Stimulated activated CD4-positive, alpha-beta T cell treated with anti-CD3 and anti-CD28 coated beads, TNF-alpha, amount 100 ng/mL, for 4 hours (primary cell): ENCODE measurements around the gene RAX2.
"Not testable (repeated sequence)": the region's sequence is repeated elsewhere in the genome, so short reads cannot be mapped to it uniquely, and the experiment has no call there.

Source experiments
- DNase-seq, 3 experiments: peaks; one replicate each; pipeline ENCODE4 v3.0.0-alpha.2; 2020; ENCODE audit warnings: low read depth in 3 of 3

The RAX2 gene

GRCh38 chr19:3771906-3772455, at the start of gene RAX2:
RAX2 (minus strand) TSS chr19:3772228; CDS start chr19:3771742, 486 bp downstream.
- DNase-seq, result no peak

DNA sequence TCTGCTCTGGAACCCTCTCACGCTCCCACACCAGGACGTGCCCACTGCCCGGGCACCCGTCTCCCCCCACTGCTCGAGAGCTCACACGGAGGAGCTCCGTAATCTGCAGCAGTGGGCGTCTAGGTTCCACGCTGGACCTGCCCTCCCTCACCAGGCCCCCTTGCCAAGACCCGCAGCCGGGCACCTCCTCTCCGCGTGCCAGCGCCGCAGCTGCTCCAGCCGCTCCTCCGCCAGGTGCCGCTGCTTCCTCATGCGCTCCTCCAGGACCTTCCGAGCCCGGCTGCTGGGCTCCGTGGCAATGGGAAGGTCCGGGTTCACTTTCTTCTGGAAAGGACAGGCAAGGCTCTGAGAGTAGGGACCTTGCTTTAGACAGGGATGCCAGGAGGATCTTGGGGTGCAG, 49.1 kb upstream of the RAX2 start:
- DNase-seq, result no peak

GRCh38 chr19:3819989-3820388, 48.0 kb upstream of the RAX2 start:
- no peak for DNase-seq

- no peak for DNase-seq
Observed at GRCh38 chr19:3818918-3819317, 46.9 kb upstream of the RAX2 start.

DNA sequence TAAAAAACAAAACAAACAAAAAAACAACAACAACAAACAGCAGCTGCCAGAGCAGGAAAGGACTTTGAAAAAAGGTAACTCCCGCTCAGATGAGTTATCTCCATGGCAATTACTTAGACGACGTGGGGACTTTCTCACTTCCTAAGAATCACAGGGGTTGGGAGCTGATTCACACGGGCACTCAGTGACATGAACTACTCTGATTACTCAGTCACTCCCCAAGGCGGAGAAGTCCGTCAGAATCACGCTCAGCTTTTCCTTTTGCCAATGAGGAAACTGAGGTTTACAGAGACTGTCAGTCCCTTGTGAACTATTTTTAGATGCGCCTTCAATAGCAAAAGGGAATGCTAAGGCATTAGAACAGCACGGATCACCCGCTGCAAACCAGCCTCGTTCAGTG, 46.4 kb upstream of the RAX2 start:
- DNase-seq, result peak in 1 of 3 experiments; percentile 23

- no peak for DNase-seq
Observed at GRCh38 chr19:3817761-3818160, 45.7 kb upstream of the RAX2 start.

DNA sequence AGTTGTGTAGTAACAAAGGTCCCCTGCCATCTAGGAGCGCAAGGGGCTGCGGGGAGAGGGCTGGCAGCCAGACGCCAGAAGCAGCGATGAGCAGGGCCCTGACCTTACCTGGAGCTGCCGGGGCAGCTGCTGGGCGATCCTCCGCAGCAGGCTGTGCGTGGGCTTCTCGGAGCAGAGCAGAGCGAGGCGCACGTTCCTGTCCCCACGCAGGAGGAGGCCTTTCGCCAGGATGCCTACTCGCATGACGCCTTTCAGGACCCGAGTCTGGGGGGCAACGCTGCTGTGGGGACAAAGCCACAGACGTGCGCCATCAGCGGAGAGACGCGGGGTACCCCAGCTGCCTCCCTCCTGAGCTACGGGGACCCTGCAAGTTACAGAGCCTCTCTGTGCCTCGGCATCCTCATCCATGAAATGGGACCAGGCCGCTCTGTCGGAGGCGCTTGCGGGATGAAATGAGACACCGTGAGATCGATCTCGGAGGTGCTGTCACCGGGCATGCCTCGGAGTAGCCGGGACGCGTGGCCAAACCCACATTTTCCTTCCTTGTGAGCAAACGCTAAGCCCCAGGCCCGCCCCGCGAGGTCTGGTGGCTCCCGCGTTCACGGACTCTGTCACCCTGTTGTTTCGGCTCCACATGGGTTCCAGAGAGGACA, 44.7 kb upstream of the RAX2 start:
- DNase-seq, result no peak

DNA sequence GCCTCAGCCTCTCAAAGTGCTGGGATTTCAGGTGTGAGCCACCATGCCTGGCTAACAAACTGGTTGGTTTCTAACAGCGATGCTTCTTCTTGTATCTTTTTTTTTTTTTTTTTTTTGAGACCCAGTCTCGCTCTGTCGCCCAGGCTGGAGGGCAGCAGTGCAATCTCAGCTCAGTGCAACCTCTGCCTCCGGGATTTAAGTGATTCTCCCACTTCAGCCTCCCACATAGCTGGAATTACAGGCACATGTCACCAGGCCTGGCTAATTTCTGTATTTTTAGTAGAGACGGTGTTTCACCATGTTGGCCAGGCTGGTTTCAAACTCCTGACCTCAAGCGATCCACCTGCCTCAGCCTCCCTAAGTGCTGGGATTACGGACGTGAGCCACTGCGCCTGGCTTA, 44.1 kb upstream of the RAX2 start:
- DNase-seq, result not testable (repeated sequence)

DNA sequence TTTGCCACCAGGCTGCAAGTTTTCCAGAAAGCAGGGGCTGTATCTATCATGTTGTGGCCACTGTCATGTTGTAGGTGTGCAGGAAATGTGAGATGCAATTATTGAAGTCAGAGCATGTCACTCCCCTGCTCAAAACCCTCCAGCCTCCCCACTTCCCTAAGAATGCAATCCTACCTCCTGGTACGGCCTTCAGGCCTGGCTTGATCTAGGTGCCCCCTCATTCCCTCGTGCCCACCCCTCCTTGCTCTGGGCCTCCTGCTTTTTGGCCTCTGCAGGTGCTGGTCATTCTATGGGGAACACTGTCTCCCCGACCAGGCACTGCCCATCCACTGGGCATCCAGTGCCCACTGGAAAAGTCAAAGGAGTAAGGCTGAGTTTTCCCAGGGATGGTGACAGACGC, 42.6 kb upstream of the RAX2 start:
- DNase-seq, result no peak

GRCh38 chr19:3813473-3814392, 41.7 kb upstream of the RAX2 start:
- DNase-seq, result no peak

- DNase-seq, result no peak
Observed at GRCh38 chr19:3810708-3811355, 38.8 kb upstream of the RAX2 start.

GRCh38 chr19:3809881-3810707, 38.1 kb upstream of the RAX2 start:
- no peak for DNase-seq

DNA sequence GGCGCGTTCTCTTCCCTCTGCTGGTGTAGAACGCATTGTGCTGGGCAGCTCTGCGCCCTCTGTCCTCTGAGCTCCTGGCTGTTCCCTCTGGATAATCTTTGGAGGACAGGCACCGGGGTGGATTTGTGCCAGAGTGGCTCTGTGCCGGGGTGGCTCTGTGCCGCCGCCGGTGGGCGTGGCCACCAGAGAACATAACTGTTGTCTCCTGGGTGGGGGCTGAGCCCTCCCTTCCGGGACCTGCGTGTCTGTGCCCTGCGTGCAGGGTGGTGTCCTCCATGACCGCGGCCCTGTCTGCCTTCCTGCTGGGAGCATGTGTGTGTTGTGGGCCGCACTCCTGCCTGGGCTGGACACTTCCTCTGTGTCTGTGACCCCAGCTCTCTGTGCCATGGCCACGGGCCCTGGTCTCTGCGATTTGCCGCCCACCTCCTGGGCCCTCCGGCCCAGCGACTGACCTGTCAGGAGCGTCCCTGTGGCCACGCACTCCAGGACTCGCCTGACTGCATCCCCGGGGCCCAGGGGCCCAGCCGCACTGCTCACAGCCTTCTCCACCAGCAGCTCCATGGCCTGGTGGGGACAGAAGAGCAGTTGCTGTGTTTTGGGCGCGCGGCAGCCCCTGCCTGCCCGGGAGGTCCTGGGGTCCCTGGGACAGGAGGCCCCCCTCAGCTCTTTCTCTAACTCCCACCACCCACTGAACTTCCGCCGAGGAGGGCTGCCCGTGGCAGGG, 36.6 kb upstream of the RAX2 start:
- no peak for DNase-seq

GRCh38 chr19:3807574-3808354, 35.7 kb upstream of the RAX2 start:
- no peak for DNase-seq

DNA sequence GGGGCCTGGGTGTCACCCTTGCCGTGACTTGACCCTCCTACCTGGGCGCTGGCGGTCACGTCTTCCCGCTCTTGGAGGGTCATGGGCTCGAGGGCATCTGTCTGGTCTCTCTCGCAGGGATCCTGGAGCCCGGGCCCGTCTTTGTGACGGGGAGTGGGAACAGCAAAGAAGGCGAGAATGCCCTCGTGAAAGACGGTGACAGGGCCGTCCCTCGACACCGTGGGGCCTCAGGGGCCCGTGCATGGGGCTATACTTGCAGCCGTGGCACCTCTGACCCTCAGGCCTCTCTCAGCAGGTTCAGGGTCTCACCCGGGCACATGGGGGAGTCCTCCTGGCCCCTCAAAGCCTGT, 35.1 kb upstream of the RAX2 start:
- DNase-seq, result no peak

DNA sequence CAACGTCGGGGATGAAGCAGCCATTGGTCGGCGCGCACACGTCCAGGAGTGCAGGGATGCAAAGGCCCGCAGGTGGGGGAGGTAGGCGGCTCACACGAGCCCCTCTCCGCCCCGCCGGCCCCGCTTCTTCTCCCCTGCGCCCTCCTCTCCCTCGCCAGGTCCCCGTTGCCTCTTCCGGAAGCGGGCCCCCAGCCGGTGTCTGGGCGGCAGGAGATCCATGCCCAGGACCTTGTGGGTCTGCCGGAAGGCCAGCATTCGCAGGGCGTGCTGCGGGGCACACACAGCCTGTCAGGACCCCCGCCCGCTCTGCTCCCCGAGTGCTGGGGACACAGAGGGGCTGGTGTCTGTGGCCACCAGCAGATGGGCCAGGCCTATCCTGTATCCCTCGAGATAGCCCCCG, 33.8 kb upstream of the RAX2 start:
- no peak for DNase-seq

- no peak for DNase-seq
Observed at GRCh38 chr19:3804429-3804828, 32.4 kb upstream of the RAX2 start.

DNA sequence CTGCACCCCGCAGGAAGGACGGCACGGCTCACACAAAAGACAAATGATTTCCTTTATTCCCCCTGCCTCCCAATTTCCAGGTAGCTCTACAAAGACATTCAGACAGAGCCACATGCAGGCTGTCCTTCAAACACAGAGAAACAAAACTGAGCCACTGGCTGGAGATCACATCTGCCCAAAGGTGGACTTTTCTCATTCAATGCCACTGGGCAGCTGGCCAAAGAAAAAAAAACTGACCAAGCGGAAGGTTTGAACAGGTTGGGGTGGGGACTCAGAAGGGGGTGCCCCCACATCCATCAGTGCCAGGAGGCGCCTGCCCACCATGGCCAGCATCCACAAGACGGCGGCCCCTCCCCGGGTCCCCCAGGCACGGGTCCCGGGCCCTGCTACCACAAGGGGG, 32.0 kb upstream of the RAX2 start:
- DNase-seq, result no peak

DNA sequence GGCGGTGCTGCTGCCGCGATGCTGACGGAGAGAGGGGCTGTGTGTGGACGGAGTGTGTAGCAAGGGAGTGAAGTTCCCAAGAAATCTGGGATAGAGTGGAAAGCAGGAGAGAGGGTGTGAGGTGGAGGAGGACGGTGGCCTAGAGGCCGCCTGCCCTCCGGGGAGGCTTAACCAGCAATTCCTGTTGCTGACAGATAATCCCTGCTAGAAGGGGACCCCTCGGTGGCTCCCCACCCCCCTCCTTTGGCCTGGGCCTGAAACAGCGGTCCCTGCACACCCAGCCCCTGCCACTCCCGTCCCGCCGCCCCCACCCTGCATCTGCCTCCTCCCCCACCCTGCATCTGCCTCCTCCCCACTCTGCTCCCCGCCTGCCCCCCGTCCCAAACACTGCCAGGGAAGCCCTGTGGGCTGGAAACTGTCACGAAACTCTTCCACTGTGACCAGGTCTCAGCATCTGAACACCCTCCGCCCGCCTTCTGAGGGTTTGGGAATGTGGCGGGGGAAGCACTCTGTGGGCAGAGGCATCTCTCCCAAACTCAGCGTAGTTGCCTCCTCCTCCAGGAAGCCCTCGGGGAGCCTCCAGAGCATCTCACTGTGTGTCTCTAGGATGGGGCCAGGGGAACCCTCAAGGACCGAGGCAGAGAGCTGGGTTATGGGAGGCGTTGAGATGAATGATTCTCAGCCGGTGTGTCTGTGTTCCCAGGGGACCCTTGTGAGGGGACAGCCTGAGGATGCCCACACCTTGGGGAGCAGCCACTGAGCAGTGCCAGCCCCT, 31.3 kb upstream of the RAX2 start:
- no peak for DNase-seq
